GM19324 (cell line): Measurements from ENCODE around the gene ZNF831.

ENCODE experiments used
- ATAC-seq: cut with Tn5 transposase; IDR thresholded peaks from one replicate; pipeline ENCODE4 v1.9.1; 2021; ENCODE audit warnings: mild to moderate bottlenecking, moderate library complexity; ENCODE audit not compliant: unreplicated experiment, low FRiP score

ZNF831 gene

GRCh38 chr20:59177266-59178250 lies 13.9 kb downstream of the ZNF831 start:
- ATAC-seq = peak; percentile 48

- no peak for ATAC-seq
Measured at GRCh38 chr20:59178983-59179595, 15.5 kb downstream of the ZNF831 start.

GRCh38 chr20:59179988-59180387 lies 16.4 kb downstream of the ZNF831 start:
- ATAC-seq = no peak

GRCh38 chr20:59181936-59182335 lies 18.3 kb downstream of the ZNF831 start:
- ATAC-seq = no peak

GRCh38 chr20:59182401-59183044 lies 18.9 kb downstream of the ZNF831 start:
- ATAC-seq = peak; percentile 49

- no peak for ATAC-seq
Measured at GRCh38 chr20:59183751-59184150, 20.1 kb downstream of the ZNF831 start.

- no peak for ATAC-seq
Measured at GRCh38 chr20:59184880-59185447, 21.3 kb downstream of the ZNF831 start.

GRCh38 chr20:59185809-59186208 lies 22.2 kb downstream of the ZNF831 start:
- ATAC-seq = no peak

GRCh38 chr20:59190466-59190865 lies 26.8 kb downstream of the ZNF831 start:
- no peak for ATAC-seq

GRCh38 chr20:59191036-59191755 lies 27.6 kb downstream of the ZNF831 start:
- ATAC-seq = no peak

GRCh38 chr20:59191756-59192532 lies 28.3 kb downstream of the ZNF831 start:
- no peak for ATAC-seq

- ATAC-seq = no peak
Measured at GRCh38 chr20:59192533-59192896, 28.9 kb downstream of the ZNF831 start.

- ATAC-seq = no peak
Measured at GRCh38 chr20:59193325-59193724, 29.7 kb downstream of the ZNF831 start.

GRCh38 chr20:59194023-59194935 lies 30.7 kb downstream of the ZNF831 start:
- no peak for ATAC-seq

GRCh38 chr20:59195316-59195993 lies 31.8 kb downstream of the ZNF831 start:
- no peak for ATAC-seq

GRCh38 chr20:59204165-59204894 lies 40.7 kb downstream of the ZNF831 start:
- no peak for ATAC-seq

- no peak for ATAC-seq
Measured at GRCh38 chr20:59205044-59205443, 41.4 kb downstream of the ZNF831 start.
